Vagina (tissue), 2 donors: ENCODE measurements around the gene ZSCAN5A.
"Not testable (repeated sequence)": the region's sequence is repeated elsewhere in the genome, so short reads cannot be mapped to it uniquely, and the experiment has no call there.

Experiments used
- POLR2A ChIP-seq, 2 donors: fragments of 450-650 bp; IDR thresholded peaks; one replicate each; pipeline ENCODE4 v1.6.1; 2017; ENCODE audit warnings: antibody characterized with exemption in 2 of 2, mild to moderate bottlenecking in 2 of 2, moderate library complexity in 2 of 2
- POLR2AphosphoS5 ChIP-seq, 2 donors: sonication (generic); formaldehyde crosslinking; IDR thresholded peaks; one replicate each; pipeline ENCODE4 v1.9.0; 2017; ENCODE audit warnings: antibody characterized with exemption in 2 of 2, mild to moderate bottlenecking in 2 of 2, low read depth in 1 of 2; ENCODE audit not compliant: insufficient read depth in 1 of 2
- TF ChIP-seq, protein P1 (sequence below), 3 experiments: fragments of 450-650 bp in 2 of 3; fragments of 200-600 bp in 1 of 3; sonication (generic) in 1 of 3; IDR thresholded peaks; one replicate each; pipeline ENCODE4 v1.5.1; 2017 to 2019; ENCODE audit warnings: antibody characterized with exemption in 3 of 3, mild to moderate bottlenecking in 2 of 3, moderate library complexity in 2 of 3

GRCh38 chr19:56335371-56335770 lies 20.7 kb upstream of the ZSCAN5A start:
- TF ChIP-seq, protein P1, sequence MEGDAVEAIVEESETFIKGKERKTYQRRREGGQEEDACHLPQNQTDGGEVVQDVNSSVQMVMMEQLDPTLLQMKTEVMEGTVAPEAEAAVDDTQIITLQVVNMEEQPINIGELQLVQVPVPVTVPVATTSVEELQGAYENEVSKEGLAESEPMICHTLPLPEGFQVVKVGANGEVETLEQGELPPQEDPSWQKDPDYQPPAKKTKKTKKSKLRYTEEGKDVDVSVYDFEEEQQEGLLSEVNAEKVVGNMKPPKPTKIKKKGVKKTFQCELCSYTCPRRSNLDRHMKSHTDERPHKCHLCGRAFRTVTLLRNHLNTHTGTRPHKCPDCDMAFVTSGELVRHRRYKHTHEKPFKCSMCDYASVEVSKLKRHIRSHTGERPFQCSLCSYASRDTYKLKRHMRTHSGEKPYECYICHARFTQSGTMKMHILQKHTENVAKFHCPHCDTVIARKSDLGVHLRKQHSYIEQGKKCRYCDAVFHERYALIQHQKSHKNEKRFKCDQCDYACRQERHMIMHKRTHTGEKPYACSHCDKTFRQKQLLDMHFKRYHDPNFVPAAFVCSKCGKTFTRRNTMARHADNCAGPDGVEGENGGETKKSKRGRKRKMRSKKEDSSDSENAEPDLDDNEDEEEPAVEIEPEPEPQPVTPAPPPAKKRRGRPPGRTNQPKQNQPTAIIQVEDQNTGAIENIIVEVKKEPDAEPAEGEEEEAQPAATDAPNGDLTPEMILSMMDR (IDR thresholded peaks at IDR 0.05), result not testable (repeated sequence)
- not testable (repeated sequence) for TF ChIP-seq POLR2AphosphoS5 (IDR thresholded peaks at IDR 0.05; ENCODE audit: insufficient read depth in 1 of 2, low read depth in 1 of 2); POLR2A (IDR thresholded peaks at IDR 0.05)
